AG09309 (cell line): ENCODE data around the gene ENKUR.

ENCODE experiments used
- DNase-seq: peaks from one replicate; pipeline ENCODE4 v3.0.0-alpha.2; 2010; ENCODE audit warnings: low read depth
- H3K4me3 ChIP-seq: 2 replicates; pipeline ENCODE4 v1.5.1; 2011; ENCODE audit warnings: mild to moderate bottlenecking, low read depth, low read length, moderate library complexity; ENCODE audit not compliant: control insufficient read depth
- CTCF ChIP-seq: IDR thresholded peaks from 2 replicates; pipeline ENCODE4 v1.5.1; 2011; ENCODE audit warnings: mild to moderate bottlenecking, low read depth, low read length, inconsistent platforms; ENCODE audit not compliant: insufficient read depth, control insufficient read depth; ENCODE audit errors: missing control alignments

Gene ENKUR

DNA sequence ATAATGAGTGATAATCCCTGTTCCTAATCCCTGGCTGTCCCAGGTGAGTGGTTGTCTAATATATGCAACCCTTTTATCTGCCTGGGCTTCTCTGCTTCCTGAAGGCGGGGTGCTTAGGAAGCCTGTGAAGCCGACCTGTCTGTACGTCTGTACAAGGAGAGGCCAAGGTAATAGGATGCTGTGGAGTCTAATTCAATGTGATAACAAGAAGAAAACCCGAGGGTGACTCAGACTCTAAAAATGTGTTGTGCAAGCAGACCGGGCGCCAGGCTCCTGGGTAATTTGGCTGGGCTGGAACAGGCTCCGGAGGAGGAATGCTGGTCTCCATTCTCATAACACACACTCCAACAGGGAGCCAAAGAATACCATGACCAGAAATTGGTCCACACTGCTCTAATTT, 44.0 kb upstream of the ENKUR start:
- H3K4me3 ChIP-seq: no peak overlapping the region
- TF ChIP-seq CTCF: no peak
- DNase-seq: peak; percentile 63

- no peak overlapping the region for H3K4me3 ChIP-seq
- no peak for TF ChIP-seq CTCF
- no peak for DNase-seq
Measured at GRCh38 chr10:25057886-25058285, 41.9 kb upstream of the ENKUR start.

- no peak for TF ChIP-seq CTCF
- no peak for DNase-seq
- no peak overlapping the region for H3K4me3 ChIP-seq
Measured at GRCh38 chr10:25056726-25057125, 40.8 kb upstream of the ENKUR start.

- no peak overlapping the region for H3K4me3 ChIP-seq
- no peak for DNase-seq
- no peak for TF ChIP-seq CTCF
Measured at GRCh38 chr10:25052012-25052411, 36.1 kb upstream of the ENKUR start.

DNA sequence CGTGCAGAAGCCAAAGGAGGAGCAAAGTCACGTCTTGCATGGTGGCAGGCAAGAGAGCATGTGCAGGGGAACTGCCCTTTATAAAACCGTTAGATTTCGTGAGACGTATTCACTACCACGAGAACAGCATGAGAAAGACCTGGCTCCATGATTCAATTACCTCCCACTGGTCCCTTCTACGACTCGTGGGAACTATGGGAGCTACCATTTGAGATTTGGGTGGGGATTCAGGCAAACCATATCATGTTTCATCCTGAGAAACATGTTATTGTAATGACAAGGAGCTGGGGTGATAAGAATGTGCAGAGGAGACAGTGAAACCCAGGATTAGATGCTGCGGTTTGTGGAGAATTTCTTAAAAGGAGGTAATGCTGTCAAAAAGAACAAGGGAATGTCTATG, 34.4 kb upstream of the ENKUR start:
- DNase-seq: no peak
- H3K4me3 ChIP-seq: no peak overlapping the region
- TF ChIP-seq CTCF: no peak

DNA sequence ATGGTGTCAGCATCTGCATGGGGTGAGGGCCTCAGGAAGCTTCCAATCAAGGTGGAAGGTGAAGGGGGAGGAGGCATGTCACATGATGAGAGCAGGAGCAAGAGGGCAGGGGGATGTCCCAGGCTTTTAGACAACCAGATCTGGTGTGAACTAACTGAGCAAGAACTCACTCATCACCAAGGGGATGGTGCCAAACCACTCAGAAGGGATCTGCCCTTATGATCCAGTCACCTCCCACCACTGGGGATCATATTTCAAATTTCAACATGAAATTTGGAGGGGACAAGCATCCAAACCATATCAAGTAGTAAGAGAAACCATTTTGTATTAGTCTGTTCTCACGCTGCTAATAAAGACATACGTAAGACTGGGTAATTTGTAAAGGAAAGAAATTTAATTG, 34.0 kb upstream of the ENKUR start:
- no peak overlapping the region for H3K4me3 ChIP-seq
- no peak for DNase-seq
- no peak for TF ChIP-seq CTCF

- H3K4me3 ChIP-seq: no peak overlapping the region
- DNase-seq: no peak
- TF ChIP-seq CTCF: no peak
Measured at GRCh38 chr10:25048450-25048849, 32.5 kb upstream of the ENKUR start.
